A549 (cell line): ENCODE data around the gene UNC5A.

Experiments used
- EP300 ChIP-seq, 2 experiments: fragments of >200 bp; sonication (Bioruptor Twin); formaldehyde crosslinking; IDR thresholded peaks; 2 replicates in 1 of 2; 3 replicates in 1 of 2; pipeline ENCODE4 v1.6.1; 2016 to 2017
- MAZ ChIP-seq: fragments of 150-350 bp; IDR thresholded peaks from 2 replicates; pipeline ENCODE4 v1.6.1; 2014; ENCODE audit warnings: antibody characterized with exemption, low read depth, low read length, borderline replicate concordance
- RAD21 ChIP-seq, 2 experiments: fragments of >200 bp in 1 of 2; sonication (Bioruptor Twin) in 1 of 2; formaldehyde crosslinking in 1 of 2; IDR thresholded peaks in 1 of 2; conservative IDR thresholded peaks in 1 of 2; 2 replicates in 1 of 2; 3 replicates in 1 of 2; pipeline ENCODE4 v1.6.1; 2012 to 2018; ENCODE audit warnings: inconsistent platforms in 1 of 2
- TF ChIP-seq, protein P1 (sequence below): fragments of >200 bp; sonication (Bioruptor Twin); formaldehyde crosslinking; IDR thresholded peaks from 3 replicates; pipeline ENCODE4 v1.5.1; 2016
- TF ChIP-seq, protein P2 (sequence below): fragments of 450-650 bp; IDR thresholded peaks from 2 replicates; pipeline ENCODE4 v1.6.1; 2014; ENCODE audit warnings: antibody characterized with exemption

DNA sequence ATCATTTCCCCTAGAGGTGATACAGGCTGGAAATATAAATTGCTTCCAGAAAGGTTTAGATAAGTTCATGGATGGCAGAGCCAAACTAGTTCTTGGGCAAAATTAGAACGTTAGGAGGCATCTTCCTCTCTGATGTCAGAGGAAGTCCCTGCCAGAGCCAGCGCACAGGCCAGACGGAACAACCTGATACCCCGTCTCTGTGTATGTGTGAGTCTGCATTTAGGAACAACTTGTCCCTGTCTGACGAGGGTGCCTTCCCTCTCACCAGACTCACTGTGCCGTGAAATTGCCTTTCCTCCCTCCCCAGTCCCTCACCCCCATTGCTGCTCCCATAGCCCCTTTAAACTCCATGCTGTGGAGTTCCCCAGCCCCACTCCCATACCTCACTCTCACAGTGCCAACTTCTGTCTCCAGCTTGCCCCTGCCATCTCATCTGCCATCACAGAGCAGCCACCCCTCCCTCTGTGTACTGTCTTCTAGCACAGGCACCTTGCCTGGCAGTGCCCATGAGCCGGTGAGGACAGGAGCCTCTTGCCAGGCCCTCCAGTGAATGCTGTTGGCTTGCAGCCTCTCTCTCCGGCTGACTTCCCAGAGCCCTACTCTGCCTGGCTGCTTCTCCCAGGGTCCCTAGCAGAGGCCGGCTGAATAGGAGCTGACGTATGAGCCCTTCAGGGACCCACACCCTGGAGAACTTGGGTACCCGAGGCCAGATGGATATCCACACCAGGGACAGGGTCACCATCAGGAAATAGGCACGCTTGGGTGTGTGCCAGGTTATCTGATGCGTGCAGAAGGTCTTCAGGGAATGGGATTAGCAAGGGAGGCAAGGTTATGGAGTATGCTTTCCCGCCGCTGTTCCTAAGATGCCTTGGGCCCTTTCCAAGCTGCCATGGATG, 26.7 kb downstream of the UNC5A start:
- no peak for TF ChIP-seq EP300 (IDR thresholded peaks at IDR 0.05)
- TF ChIP-seq, protein P1, sequence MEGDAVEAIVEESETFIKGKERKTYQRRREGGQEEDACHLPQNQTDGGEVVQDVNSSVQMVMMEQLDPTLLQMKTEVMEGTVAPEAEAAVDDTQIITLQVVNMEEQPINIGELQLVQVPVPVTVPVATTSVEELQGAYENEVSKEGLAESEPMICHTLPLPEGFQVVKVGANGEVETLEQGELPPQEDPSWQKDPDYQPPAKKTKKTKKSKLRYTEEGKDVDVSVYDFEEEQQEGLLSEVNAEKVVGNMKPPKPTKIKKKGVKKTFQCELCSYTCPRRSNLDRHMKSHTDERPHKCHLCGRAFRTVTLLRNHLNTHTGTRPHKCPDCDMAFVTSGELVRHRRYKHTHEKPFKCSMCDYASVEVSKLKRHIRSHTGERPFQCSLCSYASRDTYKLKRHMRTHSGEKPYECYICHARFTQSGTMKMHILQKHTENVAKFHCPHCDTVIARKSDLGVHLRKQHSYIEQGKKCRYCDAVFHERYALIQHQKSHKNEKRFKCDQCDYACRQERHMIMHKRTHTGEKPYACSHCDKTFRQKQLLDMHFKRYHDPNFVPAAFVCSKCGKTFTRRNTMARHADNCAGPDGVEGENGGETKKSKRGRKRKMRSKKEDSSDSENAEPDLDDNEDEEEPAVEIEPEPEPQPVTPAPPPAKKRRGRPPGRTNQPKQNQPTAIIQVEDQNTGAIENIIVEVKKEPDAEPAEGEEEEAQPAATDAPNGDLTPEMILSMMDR = no peak
- no peak for TF ChIP-seq MAZ
- no peak for TF ChIP-seq RAD21 (conservative IDR thresholded peaks at IDR 0.05 in 1 of 2, IDR thresholded peaks at IDR 0.05 in 1 of 2)
- TF ChIP-seq, protein P2, sequence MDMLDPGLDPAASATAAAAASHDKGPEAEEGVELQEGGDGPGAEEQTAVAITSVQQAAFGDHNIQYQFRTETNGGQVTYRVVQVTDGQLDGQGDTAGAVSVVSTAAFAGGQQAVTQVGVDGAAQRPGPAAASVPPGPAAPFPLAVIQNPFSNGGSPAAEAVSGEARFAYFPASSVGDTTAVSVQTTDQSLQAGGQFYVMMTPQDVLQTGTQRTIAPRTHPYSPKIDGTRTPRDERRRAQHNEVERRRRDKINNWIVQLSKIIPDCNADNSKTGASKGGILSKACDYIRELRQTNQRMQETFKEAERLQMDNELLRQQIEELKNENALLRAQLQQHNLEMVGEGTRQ = no peak
